Muscle of arm (tissue), 14 donors: ENCODE results near the gene CARMIL1. TPM values are rescaled to one million over a fixed set of nuclear protein-coding genes. Genes with fewer than 3 reads are reported as not detected.
A peak's percentile ranks its signal among the peaks of the same experiment; 100 is the strongest.

ENCODE experiments used
- DNase-seq: peaks from one replicate; pipeline ENCODE4 v3.0.0-alpha.2; 2013
- long read RNA-seq, 11 donors: transcript quantifications; one replicate each; lab custom pipeline, GENCODE V29; 2026
- polyA plus RNA-seq, 12 donors: library from polyadenylated mRNA; unstranded; fragments of 120-200 nt; gene quantifications; one replicate each; pipeline ENCODE4 v1.2.1, GENCODE V29; 2013; ENCODE audit not compliant: insufficient read length in 12 of 12

Gene CARMIL1
- polyA plus RNA-seq: 10 to 100 TPM in 2 of 12 donors, 1 to 10 TPM in 9, not detected in 1; 2.5 to 23.3 (median 3.5) TPM
- long read RNA-seq, donor 1, partial matches to known transcripts: 71 of 71 reads
- long read RNA-seq, donor 1, other reads (novel, unspliced or antisense): 0 of 71 reads
- long read RNA-seq, donor 2: 0 reads
- long read RNA-seq, donor 3, full-length matches to known transcripts: 1 of 1 reads
- long read RNA-seq, donor 3, partial matches to known transcripts: 0 of 1 reads
- long read RNA-seq, donor 3, other reads (novel, unspliced or antisense): 0 of 1 reads
- long read RNA-seq, donor 4: 0 reads
- long read RNA-seq, donor 5: 0 reads
- long read RNA-seq, donor 6: 0 reads
- long read RNA-seq, donor 7: 0 reads
- long read RNA-seq, donor 8: 0 reads
- long read RNA-seq, donor 9: 0 reads
- long read RNA-seq, donor 10: 0 reads
- long read RNA-seq, donor 11: 0 reads

DNA sequence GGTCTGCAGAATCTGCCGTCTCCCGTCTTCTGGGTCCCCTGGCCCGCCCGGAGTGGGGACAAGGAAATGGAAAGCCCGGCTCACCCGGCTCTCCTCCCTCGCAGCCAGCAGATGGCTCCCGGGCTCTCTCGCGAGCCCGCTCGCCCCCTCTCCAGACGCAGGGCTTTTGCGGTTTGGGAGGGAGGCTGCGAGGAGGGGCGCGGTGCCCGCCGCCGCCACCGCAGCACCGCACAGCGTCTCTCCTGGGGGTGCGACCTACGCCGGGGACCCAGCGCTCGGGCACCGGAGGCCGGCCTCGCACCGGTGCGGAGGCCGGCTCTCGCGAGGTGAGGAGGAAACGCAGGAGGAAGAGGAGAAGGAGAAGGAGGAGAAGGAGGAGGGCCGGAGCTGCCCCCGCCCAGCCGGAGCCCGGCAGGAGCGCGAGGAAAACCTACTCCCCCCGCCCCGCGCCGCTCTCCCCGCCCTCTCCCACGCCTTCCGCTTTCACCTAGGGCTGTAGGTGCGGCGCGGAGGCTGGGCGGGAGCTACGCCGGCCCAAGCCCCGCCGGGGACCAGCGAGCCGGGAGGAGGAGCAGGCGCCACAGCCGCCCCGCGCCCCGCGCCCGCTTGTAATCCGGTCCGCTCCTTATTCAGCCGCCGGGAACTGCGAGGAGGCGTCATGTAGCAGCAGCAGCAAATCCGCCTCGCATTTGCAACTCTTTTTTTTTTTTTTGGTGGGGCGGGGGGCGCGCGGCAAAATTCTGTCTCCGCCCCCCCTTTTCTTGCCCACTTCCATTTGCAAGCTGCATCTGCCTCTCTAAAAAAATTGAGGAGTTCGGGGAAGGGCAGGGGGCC is at the start of gene CARMIL1:
Gene CARMIL1, plus strand, starts transcription at position 461 of the 834 bp plus-strand sequence. CDS start 422 bp downstream, outside the sequence.
- peak; percentile 83 for DNase-seq

DNA sequence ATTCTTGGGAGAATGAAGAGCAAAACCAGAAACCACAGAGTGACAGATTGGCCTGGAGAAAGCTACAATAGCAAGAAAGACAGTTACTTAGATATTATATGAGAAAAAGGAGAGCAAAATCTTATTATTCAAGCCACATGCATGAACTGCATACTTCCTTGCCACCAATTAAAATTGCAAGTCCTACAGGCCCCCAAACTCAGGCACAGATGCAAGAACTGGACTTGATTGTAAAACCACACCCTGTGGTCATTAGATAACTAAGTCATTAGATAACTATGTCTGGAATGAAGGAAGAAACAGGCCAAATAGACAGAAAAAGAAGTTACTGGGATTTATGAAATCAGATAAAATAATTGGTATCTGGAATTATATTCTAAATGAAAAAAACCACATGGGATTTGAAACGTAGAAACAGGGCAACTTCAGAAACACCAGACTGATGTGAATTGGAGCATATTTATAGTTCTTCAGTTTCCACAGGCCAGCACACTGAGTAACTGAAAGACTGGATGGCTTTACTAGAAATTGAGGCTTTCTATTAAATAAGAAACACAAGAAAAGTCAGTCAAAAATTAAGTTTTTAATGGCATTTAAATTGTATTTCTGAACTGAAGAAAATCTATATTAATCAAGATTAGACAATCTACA is 49.4 kb upstream of the CARMIL1 start:
- no peak for DNase-seq

DNA sequence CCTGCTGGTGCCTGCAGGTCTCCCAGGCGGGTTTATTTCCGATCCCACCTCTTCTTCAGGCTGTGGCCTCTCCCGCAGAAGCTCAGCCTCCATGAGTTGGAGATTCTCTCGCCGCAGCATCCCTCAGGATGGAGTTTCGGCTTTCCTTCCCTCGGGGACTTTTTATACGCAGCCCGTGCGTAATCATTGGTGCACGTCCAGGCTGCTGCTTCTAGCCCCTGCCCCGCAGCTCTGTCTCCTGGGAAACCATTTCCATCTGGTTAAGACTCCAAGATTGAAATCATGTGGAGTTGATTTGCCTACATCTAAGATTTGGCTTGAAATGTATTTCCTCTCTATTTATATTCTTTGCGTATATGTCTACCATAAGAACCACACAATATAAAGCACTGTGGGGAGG is 46.7 kb upstream of the CARMIL1 start:
- DNase-seq: peak; percentile 75

DNA sequence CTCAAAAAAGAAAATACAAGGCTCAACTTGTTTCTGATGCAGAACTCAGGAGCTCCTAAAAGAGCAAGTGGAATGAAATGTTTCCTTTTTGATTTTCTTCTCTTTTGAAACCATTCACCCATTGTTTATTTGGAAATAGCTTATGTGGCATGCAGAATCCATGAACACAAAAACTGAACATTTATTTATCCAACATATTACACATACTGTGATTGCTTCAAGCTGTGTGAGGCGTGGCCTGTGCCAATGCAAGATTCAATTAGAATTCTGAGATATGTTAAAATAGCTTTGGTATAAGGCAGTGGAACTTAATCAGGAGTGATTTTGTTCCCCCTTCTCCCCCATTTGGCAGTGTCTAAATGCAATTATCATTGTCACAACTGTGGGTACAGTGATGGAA is 45.9 kb upstream of the CARMIL1 start:
- DNase-seq: no peak

DNA sequence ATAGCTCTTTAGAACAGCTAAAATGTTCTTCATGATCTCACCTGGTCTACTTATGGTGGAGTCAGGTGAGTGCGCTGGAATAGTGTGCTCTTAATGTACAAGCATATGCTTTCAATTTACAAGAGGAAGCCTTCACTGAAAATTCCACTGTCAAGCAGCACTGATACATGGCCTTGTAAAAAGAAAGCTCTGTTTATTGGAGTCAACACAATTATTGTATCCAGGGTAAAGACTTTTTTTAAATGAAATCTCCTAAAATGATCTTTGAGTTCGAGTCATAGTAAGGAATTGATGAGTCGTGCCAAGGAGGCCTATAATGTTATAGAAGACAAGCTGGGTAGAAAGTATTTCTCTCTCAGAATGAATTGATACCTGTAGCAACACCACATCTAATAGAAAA is 41.6 kb upstream of the CARMIL1 start:
- no peak for DNase-seq

DNA sequence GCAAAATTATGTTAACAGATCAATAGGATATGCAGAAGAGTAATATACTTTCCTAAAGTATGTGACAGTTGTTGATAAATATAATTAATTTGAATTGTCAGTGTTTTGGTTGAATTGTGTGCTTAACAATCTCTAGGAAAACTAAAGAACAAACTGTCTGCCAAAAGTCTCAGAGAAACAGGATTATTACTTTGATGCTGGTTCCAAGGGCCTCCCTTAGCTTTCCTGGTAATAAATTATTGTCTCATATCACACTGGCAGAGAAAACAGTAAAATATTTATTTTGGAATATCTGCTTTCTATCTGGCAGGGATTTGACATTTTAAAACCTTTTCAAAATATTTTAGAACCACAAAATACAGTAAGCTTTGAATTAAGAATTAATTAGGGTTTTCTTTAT is 40.1 kb upstream of the CARMIL1 start:
- DNase-seq: no peak

DNA sequence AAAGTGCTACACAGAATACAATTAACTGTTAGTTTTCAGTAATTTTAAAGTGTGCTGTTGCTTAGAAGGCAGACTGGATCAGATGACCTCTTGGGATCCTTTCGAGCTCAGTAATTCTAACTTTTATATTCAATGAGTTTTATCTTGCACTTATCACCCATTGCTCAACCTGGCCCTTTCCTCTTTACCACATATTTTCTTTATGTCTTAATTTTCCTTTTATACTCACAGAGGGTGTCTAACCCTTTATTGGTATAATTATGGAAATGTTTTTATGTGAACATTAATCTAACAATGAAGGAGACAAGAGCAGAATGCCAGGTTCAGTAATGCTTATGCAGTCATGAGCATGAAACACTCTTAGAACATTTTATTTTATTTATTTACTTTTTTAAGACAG is 39.7 kb upstream of the CARMIL1 start:
- no peak for DNase-seq

DNA sequence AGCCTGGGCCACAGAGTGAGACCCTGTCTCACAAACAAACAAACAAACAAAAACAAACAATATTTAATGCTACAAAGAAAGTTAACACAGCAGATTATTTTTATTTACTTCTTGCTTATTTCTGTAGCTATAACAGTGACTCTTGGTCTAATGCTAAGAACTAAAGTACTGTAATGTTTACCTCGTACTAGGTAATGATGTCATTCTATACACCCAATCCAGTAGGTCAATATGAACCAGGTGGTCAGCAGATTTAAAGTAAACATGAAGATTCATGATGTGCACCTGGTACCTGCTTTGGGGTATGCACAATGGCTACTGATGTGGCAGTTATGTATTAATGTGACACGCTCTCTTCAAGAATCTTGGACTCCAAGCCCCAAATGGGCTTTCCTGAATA is 36.6 kb upstream of the CARMIL1 start:
- no peak for DNase-seq

DNA sequence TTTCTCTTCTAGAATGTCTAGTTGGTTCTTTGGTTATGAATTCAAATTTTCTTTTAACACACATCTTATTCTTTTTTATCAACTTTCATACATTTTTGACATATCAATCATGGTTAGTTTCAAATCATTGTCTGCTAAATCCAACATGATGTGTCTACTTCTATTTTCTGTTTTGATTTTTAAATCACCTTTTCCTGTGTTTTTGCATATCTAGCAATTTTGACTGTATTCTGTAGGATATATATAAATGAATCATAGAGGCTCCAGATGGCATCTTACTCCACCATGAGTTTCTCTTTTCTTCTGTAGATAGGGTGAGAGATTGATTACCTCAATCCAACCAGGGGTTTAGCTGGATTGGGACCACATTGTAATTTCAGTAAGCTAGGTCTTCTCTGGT is 34.3 kb upstream of the CARMIL1 start:
- DNase-seq: no peak

DNA sequence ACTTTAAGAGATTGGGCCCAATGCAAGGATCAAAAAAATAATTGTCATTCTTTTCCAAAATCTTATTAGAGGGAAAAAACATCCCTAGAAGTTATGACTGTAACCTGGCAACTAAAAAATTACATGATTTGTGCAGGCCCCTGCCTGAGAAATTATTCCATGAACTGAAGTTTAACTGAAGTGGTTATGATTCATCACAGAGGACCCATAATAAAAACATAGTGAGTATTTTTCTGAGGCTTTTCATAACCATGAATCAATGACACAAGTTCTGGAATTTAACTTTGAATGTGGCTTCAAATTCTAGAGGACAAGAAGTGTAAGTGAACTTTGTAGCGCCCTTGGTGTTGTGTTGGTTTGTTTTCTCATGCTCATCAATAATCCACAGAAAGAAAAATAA is 31.1 kb upstream of the CARMIL1 start:
- no peak for DNase-seq

DNA sequence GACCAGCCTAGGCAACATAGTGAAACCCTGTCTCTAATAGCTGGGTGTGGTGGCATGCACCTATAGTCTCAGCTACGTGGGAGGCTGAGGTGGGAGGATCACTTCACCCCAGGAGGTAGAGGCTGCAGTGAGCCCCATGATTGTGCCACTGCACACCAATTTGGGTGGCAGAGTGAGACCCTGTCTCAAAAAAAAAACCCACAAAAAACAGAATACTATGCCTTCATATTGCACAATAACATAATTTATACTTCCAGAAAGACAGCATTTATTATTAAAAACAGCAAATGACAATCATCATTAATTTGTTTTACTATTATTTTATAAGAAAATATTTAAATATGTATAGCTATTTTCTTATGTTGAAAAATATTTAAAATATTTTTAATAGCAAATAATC is 30.0 kb upstream of the CARMIL1 start:
- DNase-seq: no peak

DNA sequence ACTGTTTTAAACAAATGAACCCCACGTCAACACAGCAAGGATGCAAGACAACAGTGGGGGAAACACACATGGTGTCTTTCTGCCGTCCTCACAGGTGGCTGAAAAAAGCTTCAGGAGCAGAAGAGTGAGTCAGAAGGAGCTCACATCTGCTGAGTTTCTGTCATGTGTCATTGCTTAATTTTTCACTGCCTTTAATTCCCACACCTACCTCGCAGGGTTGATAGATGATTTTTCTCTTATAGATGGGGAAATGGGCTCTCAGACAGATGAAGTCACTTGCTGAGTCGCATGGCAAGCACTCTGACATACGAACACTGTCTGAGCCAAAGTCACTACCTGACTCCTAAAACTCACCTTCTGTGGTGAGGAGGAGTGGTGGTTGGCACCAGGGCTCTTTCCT is 28.3 kb upstream of the CARMIL1 start:
- no peak for DNase-seq

DNA sequence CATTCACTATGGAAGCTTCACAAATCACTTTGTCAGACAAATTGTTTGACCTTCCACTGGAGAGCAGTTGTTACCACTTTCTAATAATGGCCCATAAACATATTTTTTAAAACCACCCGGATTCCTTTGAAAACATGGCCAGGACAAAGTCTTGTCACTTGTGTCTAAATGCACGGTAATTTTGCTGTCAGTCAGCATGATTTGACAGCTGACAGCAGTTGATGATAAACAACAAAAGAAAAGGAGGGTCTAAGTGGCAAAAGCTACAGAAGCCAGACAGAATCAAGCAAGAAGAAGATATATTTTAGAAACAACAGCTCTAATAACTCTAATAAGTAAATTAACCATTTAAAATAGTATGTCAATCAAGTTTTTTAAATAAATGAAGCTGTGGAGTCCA is 27.7 kb upstream of the CARMIL1 start:
- no peak for DNase-seq

DNA sequence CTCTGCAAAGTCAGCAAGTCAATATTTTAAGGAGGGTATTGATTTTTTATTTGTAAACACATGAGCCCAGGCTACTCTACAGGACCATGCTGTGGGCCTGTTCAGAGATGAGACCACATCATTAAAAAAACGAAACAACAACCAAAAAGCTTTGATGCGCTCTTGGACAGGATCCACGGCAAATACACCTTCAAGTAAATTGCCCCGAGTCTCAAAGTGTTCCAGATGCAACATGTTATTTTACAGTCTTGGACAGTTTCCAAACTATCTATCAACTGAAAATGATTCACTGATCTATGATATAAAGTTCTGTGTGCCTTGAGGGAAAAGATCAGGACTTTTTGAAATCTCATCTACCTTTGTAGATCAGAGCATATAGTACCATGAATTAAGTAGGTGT is 25.8 kb upstream of the CARMIL1 start:
- no peak for DNase-seq

DNA sequence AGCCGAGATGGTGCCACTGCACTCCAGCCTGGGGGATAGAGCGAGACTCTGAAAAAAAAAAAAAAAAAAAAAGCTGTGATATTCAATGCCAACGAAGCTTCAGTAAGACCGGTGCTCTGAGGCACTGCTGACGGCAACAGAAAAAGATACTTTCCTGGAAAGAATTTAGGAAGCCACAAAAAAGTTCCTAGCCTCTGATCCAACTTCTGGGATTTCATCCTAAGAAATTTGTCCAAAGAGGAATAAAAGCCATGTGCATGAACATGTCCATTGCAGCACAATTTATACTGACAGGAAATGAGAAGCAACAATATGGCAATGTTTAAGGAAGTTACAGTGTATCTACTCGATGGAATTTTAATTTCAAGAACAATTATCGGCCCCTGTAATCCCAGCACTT is 24.5 kb upstream of the CARMIL1 start:
- DNase-seq: no peak

DNA sequence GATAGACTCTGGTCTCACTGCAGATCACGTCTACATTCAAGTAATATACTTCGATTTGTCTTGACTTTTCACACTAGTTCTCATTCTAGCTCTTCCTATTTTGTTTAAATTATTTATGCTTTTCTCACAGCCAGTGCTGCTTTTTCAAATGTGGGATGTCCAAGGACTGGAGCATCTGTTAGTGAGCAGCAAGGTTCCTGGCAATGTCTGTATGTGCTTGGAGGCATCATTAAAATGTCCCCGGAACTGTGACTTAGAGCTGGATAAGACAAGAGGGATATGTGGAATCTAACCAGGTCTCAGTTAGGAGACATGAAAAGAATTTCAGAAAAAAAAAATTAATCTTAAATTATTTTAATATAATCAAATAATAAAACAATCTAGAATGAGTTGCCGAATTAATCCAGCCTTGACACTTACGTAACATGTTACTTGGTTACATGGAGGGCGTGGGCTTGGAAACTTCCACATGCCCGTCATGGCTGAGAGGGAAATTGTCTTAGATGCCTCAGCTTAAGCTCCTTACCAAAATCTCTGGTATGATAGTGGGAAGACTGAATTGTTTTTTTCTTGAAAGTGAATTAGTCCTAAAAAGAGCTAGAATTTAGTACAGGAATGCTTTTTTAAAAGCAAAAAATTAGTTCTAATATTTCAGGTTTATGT is 21.4 kb upstream of the CARMIL1 start:
- DNase-seq: no peak

DNA sequence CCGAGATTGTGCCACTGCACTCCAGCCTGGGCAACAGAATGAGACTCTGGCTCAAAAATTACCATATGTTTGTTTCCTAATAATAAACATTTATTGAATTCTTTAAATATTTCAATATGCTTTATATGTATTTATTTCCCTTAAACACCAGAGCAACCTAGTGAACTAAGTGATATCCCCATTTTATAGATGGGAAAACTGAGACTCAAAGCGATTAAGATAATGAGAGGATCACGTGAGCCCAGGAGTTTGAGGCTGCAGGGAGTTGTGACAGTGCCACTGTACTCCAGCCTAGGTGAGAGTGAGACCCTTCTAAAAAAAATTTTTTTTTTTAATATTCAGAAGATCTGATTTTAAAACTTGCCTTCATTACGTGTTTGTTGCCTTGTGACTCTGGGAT is 19.4 kb upstream of the CARMIL1 start:
- DNase-seq: no peak

DNA sequence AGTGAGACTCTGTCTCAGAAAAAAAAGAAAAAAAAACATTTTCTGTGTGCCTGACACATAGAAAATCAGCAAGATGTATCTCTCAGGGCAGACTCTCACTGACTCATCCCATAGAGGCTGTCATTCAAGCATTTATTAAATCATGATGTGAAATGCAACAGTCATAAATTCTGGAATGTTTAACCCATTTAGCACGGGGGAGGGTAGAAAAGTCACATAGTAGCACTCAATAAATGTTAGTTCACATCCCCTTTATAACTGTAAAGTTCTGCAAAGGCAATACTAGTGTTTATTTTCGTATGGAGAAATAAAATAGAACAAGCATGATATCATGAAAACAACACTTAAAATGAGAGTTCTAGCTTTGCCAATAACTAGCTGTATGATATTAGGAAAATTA is 15.5 kb upstream of the CARMIL1 start:
- peak; percentile 35 for DNase-seq

DNA sequence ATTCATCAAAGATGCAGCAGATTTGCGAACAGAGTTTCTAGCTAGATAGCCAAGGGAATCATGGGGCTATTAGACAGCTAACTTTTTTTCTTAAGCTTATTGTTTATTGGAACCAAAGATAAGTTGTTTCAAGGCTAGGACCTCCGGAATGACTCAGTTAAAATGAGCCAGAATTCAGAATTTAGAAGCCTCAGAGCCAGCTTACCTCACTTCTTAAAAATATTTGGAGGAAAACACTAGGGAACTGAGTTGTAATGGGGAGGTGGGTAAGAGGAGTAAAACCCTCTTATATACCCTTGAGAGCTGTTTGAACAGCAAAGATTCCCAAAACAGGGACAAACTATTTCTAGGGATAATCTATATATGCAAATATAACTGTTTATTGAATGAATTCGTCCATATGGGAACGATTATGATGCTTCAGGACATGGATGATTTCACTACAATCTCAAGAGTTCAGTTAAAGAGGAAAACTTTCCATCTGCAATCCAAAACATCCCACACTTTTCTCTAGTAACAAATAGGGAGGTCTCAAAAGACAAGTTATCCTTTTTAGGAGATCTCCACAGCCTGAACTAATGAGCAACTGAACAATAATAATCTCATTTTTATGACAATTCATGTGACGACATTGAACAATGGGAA is 12.6 kb upstream of the CARMIL1 start:
- peak; percentile 86 for DNase-seq

DNA sequence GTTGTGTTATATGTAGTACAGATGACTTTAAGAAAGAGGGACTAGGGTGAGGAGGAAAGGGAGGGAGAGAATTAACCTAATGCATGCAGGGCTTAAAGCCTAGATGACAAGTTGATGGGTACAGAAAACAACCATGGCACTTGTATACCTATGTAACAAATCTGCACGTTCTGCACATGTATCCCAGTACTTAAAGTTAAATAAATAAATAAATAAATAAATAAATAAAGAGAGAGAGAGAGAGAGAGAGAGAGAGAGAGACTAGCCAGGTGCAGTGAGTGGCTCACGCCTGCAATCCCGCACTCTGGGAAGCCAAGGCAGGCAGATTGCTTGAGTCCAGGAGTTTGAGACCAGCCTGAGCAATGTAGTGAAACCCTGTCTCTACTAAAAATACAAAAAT is 11.5 kb upstream of the CARMIL1 start:
- DNase-seq: no peak

DNA sequence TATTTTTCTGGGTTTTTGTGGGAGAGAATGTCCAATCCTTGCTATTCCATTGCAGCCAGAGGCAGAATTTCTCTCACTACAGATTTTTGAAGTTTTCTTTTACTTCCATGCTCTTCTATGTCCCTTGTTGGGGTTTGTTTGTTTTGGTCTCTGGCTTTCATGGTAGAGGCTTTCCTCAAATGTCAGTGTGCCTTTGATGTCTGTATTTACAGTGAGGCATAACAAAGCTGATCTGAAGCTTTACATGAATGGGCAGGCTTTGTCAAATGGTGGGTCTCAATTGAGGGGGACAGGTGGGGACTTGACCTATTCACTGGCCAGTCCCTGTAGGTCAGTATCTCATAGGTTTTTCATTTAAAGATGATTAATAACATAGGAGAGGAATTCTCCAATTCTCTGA is 8.6 kb upstream of the CARMIL1 start:
- DNase-seq: no peak

DNA sequence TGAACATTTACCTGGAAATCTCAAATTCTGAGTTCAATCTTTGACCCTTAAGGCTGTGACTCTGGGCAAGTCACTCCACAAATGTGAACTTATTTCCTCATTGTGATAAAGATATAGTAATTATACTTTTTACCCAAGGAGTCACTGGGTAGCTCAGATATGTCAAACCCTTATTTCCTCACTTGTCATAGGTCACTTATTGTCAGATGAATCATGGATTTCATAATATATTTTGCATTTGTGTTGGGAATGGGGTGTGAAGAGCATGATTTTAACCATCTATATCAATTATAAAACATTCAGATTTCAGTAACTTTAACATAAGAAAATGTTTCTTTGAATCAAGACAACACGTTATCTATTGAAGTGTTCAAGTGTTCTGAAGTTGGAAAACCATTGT is 3.7 kb upstream of the CARMIL1 start:
- no peak for DNase-seq
